HG03039 (cell line): Measurements from ENCODE around the gene PPP6R2.
"Not testable (repeated sequence)": the region's sequence is repeated elsewhere in the genome, so short reads cannot be mapped to it uniquely, and the experiment has no call there.

Experiments used
- ATAC-seq: cut with Tn5 transposase; IDR thresholded peaks from one replicate; pipeline ENCODE4 v1.9.1; 2021; ENCODE audit warnings: mild to moderate bottlenecking, moderate library complexity; ENCODE audit not compliant: unreplicated experiment

The PPP6R2 gene

DNA sequence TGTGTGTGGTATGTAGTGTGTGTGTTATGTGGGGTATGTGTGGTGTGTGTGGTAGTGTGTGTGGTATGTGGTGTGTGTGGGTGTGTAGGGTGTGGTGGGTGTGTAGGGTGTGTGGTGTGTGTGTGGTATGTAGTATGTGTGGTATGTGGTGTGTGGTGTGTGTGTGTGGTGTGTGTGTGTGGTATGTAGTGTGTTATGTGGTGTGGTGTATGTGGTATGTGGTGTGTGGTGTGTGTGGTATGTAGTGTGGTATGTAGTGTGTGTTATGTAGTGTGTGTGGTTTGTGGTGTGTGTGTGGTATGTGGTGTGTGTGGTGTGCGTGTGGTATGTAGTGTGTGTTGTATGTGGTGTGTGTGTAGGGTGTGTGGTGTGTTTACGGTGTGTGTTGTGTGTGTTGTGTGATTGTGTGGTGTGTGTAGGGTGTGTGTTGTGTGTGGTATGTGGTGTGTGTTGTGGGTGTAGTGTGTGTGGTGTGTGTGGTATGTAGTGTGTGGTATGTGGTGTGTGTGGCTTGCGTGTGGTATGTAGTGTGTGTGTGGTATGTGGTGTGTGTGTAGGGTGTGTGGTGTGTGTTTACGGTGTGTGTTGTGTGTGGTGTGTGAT, 4.2 kb upstream of the PPP6R2 start:
- ATAC-seq = no peak

DNA sequence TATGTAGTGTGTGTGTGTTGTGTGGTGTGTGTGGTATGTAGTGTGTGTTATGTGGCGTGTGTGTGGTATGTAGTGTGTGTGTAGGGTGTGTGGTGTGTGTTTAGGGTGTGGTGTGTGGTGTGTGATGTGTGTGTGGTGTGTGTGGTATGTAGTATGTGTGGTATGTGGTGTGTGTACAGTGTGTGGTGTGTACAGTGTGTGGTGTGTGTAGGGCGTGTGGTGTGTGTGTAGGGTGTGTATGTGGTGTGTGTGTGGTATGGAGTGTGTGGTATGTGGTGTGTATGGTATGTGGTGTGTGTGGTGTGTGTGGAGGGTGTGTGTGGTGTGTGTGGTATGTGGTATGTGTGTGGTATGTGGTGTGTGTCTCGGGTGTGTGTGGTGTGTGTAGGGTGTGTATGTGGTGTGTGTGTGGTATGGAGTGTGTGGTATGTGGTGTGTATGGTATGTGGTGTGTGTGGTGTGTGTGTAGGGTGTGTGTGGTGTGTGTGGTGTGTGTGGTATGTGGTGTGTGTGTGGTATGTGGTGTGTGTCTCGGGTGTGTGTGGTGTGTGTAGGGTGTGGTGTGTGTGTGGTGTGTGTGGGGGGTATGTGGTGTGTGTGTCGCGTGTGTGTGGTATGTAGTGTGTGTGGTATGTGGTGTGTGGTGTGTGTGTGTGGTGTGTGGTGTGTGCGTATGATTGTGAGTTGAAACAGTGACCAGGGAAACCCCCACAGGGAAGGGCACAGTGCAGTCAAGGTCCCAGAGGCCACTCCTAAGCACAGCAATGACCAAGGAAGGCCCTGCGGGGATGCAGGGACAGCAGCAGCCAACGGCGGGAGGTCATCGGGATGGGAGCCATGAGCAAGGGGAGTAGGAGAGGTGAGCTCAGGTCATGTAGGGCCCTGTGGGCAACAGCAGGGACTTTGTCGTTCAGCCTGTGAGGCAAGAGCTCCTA, 2.9 kb upstream of the PPP6R2 start:
- ATAC-seq = no peak

GRCh38 chr22:50341977-50342650, 1.0 kb upstream of the PPP6R2 start:
- ATAC-seq = no peak

GRCh38 chr22:50343541-50343935, 411 bp downstream of the PPP6R2 start:
- no peak for ATAC-seq

GRCh38 chr22:50346470-50346869, 3.3 kb downstream of the PPP6R2 start:
- ATAC-seq = no peak

DNA sequence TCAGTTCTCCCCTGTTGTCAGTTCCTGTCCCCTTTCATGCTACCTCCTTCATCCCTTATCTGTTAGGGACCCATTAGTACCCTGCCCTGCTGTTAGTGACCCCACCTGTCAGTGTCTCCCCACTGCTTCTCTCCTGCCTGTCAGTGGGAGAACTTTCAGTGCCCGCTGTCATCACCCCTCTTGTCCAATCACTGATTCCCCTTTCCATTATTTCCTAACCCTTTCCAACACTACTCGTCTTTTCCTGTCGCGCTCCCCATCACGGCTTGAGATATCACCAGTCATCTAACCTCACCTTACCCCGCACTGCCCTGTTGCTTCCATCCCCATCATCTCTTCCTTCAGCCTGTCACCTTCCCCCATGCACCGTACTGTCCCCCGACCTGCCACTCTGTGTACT, 4.0 kb downstream of the PPP6R2 start:
- ATAC-seq = no peak

GRCh38 chr22:50348058-50348457, 4.9 kb downstream of the PPP6R2 start:
- no peak for ATAC-seq

- ATAC-seq = no peak
Measured at GRCh38 chr22:50356186-50356585, 13.1 kb downstream of the PPP6R2 start.

GRCh38 chr22:50357222-50357621, 14.1 kb downstream of the PPP6R2 start:
- no peak for ATAC-seq

DNA sequence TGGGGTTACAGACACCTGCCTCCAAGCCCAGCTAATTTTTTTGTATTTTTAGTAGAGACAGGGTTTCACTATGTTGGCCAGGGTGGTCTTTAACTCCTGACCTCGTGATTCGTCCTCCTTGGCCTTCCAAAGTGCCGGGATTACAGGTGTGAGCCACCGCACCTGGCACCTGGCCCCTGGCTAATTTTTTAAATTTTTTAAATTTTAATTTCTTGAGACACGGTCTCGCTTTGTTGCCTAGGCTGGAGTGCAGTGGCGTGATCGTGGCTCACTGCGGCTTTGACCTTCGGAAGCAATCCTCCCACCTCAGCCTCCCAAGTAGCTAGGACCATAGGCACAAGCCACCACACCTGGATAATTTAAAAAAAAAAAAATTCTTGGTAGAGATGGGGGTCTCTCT, 14.6 kb downstream of the PPP6R2 start:
- ATAC-seq = no peak

GRCh38 chr22:50360578-50360977, 17.5 kb downstream of the PPP6R2 start:
- ATAC-seq = no peak

- no peak for ATAC-seq
Measured at GRCh38 chr22:50361222-50361621, 18.1 kb downstream of the PPP6R2 start.

- no peak for ATAC-seq
Measured at GRCh38 chr22:50361688-50362087, 18.6 kb downstream of the PPP6R2 start.

DNA sequence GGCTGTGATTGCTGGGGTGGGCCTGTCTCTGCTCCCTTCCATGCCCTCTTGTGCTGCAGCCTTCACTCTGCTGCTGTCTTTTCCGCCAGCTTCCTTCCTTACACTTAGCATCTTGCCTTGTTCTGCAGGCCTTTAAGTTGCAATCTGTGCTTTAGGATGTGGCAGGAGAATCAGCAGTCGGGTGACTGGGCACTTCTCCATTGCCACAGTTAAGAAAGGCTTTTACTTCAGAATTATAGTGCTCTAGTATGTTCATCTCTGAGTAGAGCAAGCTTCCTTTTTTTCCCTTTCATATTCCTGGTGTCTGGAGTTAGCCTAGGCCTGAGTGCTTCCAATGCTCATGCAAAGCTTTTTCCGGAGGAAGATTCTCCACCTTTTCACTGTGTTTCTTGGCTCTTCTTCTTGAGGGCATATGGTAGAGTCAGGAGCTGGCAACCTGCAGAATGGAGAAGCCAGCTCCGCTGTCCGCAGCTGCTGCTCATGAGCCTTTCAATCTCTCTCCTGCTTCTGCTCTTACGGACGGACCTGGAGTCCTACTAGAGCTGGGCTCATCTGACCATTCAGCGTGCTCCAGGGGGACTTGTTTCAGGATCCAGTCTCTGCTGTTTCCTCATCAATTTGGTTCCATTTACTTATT, 20.2 kb downstream of the PPP6R2 start:
- ATAC-seq = no peak

DNA sequence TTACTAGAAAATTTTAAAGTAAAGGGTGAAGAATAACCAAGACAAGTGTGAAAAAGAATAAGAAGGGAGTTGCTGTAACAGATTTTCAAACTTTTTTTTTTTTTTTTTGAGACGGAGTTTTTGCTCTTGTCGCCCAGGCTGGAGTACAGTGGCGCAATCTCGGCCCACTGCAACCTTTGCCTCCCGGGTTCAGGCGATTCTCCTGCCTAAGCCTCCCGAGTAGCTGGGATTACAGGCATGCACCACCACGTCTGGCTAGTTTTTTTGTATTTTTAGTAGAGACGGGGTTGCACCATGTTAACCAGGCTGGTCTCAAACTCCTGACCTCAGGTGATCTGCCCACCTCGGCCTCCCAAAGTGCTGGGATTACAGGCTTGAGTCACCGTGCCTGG, 20.7 kb downstream of the PPP6R2 start:
- not testable (repeated sequence) for ATAC-seq

- ATAC-seq = no peak
Measured at GRCh38 chr22:50367778-50368500, 24.8 kb downstream of the PPP6R2 start.

DNA sequence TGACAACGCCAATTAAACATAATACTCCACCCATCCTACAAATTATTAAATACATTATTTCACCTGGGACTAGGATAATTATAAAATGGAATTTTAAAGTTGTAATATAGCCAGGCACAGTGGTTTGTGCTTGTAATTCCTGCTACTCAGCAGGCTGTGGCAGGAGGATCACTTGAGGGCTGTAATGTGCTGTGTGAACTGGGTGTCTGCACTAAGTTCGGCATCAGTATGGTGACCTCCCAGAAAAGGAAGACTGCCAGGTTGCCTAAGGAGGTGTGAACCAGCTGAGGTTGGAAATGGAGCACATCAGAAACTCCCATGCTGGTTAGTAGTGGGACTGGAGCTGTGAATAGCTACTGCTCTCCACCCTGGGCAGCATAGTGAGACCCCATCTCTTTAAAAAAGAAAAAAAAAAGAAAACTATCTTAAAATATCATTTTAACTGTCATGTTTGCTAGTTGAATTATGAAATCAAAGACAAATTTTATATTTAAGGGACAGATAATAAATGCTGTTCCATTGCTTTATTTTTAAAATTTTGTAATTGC, 28.0 kb downstream of the PPP6R2 start:
- ATAC-seq = no peak

GRCh38 chr22:50376085-50376651, 33.0 kb downstream of the PPP6R2 start:
- no peak for ATAC-seq

DNA sequence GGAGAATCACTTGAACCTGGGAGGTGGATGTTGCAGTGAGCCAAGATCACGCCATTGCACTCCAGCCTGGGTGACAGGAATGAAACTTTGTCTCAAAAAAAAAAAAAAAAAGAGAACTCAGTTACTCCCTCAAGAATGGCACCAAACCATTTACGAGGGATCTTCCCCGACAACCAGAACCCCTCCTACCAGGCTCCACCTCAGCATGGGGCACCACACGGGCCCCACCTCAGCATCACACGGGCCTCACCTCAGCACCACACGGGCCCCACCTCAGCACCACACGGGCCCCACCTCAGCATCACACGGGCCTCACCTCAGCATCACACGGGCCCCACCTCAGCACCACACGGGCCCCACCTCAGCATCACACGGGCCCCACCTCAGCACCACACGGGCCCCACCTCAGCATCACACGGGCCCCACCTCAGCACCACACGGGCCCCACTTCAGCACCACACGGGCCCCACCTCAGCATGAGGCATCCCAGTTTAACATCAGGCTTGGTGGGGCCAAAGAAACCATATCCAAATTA, 38.0 kb downstream of the PPP6R2 start:
- ATAC-seq = not testable (repeated sequence)
